Fibroblast of peridontal ligament (primary cell): ENCODE results near the gene YES1.
"Not testable (repeated sequence)": the region's sequence is repeated elsewhere in the genome, so short reads cannot be mapped to it uniquely, and the experiment has no call there.

Source experiments
- DNase-seq: peaks from one replicate; pipeline ENCODE4 v3.0.0-alpha.2; 2010; ENCODE audit errors: extremely low read depth

Gene YES1

DNA sequence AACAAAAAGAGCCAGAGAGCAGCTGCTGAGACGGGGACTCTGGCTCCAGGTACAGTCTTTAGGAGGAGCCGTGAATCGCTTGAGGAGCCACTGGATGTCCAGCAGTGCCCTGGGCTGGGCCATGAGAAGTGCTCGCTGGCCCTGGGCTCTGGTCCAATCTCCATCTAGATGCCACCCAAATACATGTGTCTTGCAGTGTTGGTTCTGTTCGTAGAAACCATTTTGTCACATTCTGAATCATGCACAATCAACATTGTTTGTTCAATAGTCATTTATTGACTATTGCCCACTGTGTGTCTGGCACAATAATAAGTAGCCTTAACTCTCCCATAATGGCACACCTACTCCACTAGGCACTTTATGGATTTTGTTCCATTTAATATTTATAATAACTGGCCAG, 128.5 kb downstream of the YES1 start:
- DNase-seq = no peak

GRCh38 chr18:682833-683232, 129.2 kb downstream of the YES1 start:
- no peak for DNase-seq

DNA sequence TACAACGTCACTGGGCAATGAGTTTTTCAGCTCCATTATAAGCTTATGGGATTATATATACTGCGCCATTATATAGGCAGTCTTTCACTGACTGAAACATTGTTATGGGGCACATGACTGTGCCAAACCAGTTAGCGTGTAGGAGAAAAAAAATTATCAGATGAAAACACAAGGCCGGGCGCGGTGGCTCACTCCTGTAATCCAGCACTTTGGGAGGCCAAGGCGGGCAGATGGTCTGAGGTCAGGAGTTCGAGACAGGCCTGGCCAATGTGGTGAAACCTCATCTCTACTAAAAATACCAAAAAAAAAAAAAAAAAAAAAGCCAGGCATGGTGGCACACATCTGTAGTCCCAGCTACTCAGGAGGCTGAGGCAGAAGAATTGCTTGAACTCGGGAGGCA, 129.6 kb downstream of the YES1 start:
- not testable (repeated sequence) for DNase-seq

DNA sequence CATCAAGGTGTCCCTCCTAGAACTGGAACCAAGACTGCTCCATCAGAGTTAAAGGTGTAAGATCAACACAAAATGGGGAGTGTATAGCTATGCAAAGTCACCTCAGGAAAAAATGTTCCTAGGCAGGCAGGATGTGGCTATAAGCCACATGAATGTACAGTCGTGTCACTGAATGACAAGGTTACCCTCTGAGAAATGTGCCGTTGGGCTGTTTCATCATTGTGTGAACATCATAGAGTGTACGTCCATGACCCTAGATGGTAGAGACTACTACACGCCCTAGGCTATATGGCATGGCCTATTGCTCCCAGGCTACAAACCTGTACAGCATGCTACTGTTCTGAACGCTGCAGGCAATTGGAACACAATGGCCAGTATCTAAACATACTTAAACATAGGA, 130.1 kb downstream of the YES1 start:
- no peak for DNase-seq

- DNase-seq = no peak
Observed at GRCh38 chr18:680392-680791, 131.7 kb downstream of the YES1 start.

- no peak for DNase-seq
Observed at GRCh38 chr18:679516-679915, 132.5 kb downstream of the YES1 start.

GRCh38 chr18:678482-679182, 133.4 kb downstream of the YES1 start:
- no peak for DNase-seq

DNA sequence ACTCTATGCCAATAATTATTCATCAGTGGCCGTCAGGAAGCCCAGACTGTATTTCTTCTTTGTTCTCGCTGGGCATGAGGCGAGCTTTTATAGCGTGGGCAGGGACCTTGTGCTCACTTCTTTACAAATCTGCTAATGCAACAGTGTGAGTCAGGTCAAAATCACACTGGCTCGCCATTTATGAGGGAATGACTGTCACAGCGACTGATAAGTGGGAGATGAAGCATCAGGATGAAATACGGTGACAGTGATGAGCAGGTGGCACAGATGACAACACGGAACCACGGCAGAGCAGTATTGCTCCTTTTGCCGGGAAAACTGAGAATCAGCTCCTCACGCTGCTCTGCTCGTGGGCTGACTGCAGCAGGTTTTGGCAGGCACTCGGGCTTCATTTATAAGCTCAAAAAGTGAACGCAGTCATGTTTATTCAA, 134.1 kb downstream of the YES1 start:
- no peak for DNase-seq

DNA sequence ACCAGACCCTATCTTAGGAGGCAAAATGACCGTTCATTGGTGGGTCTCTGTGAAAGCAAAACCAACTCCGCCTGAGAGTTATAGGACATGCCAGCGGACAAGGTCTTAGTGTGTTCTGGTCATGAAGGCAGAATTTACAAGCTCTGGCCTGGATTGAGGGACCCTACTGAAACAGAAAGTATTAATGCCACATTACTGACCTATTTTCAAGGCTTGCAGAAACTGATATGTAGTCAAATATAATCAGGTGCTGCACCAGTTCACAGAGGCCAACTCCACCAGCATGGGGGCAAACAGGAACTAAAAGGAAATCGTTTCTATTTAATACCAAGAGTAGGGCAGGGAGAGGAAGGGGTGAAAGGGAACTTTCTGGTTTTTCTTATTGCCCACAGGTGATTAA, 134.9 kb downstream of the YES1 start:
- no peak for DNase-seq

DNA sequence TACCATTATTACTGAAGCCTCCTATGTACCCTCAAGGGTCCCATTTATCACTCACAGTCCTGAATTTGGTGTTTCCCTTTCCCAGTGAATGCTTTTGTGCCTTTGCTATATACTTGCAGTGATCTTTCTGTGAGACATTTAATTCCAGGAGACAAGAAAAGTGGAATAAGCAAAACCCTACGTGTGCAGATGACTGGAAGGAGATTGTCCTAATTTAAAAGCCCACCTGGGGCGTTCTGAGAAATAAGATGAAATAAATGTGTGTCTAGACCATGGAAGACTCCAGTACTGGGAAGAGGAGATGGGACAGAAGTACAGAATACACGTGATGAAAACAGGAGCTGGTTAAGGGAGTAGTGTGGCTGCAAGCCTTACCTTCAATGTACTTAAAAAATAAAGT, 135.3 kb downstream of the YES1 start:
- no peak for DNase-seq

DNA sequence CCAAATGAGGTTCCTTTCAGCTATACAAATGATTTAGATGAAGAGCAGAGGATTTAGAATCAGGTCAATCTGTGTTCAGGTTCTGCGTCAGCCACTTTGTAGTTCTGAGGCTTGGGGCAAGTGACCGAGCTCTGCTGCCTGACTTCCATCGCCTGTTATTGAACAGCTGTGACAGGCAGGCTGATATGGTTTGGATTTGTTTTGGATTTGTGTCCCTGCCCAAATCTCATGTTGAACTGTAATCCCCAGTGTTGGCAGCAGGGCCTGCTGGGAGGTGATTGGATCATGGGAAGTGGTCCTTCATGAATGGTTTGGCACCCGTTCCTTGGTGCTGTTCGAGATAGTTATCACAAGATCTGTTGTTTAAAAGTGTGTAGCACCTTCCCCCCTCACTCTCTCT, 136.0 kb downstream of the YES1 start:
- no peak for DNase-seq

DNA sequence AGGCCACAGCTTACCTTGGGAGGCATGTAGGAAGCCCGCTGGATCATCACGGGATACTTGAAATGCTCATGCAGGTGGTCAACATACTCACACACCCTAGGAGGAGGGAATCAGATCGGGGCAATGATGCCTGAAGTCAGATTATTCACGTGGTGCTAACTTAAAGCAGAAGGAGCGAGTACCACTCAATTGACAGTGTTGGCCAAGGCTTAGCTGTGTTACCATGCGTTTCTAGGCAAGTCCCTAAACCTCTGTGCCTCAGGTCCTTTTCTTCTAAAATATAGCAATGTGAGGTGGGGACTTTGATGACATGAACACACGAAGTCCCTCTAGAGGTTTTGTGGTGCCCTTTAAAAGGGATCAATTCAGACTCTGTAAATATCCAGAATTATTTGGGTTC, 136.7 kb downstream of the YES1 start:
- no peak for DNase-seq

- DNase-seq = no peak
Observed at GRCh38 chr18:673769-674168, 138.3 kb downstream of the YES1 start.

GRCh38 chr18:673317-673716, 138.7 kb downstream of the YES1 start:
- no peak for DNase-seq
